ENCODE results near the gene DPYSL5.

DNA sequence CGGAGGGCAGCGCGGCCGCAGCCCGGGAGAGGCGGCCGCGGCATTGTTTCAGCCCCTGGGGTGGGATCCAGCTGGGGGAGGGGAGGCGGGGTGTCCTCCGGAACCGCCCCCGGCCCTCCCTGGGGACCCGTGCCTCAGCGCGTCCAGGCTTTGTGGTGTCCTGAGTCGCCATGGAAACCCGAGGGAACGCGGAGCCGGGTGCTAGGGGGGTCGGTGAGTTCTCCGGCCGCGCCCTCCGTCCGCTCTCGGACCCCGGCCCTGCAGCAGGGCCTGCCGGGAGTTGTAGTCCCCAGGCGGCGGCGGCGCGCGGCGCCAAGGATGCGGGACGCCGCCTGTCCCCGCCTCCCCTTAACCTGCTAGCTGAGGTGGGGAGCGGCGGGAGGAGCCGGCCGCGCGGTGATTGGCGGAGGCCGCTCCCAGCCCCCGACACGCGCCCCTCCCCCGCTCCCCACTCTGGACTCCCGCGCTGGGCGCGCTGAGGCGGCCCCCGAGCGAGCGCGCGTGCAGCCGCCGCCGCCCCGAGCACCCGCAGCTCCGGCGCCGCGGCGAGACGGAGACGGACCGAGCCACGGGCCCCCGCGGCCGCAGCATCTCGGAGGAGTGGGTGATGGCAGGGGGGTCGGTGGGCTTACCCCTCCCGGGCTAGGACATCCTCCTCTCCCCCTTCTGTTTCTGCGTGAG is at the start of gene DPYSL5:
- TF ChIP-seq EZH2phosphoT487 (IDR thresholded peaks at IDR 0.05; ENCODE audit: low read depth, severe bottlenecking, unreplicated experiment), result no peak
- TF ChIP-seq, protein P1, sequence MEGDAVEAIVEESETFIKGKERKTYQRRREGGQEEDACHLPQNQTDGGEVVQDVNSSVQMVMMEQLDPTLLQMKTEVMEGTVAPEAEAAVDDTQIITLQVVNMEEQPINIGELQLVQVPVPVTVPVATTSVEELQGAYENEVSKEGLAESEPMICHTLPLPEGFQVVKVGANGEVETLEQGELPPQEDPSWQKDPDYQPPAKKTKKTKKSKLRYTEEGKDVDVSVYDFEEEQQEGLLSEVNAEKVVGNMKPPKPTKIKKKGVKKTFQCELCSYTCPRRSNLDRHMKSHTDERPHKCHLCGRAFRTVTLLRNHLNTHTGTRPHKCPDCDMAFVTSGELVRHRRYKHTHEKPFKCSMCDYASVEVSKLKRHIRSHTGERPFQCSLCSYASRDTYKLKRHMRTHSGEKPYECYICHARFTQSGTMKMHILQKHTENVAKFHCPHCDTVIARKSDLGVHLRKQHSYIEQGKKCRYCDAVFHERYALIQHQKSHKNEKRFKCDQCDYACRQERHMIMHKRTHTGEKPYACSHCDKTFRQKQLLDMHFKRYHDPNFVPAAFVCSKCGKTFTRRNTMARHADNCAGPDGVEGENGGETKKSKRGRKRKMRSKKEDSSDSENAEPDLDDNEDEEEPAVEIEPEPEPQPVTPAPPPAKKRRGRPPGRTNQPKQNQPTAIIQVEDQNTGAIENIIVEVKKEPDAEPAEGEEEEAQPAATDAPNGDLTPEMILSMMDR (IDR thresholded peaks at IDR 0.05; ENCODE audit: poor library complexity), result no peak
